Gastrocnemius medialis (tissue), 4 donors: ENCODE data around the gene PTGR3. TPM values are rescaled to one million over a fixed set of nuclear protein-coding genes. Genes with fewer than 3 reads are reported as not detected.

ENCODE experiments used
- ATAC-seq, 2 donors: fragments of 150-250 bp; one replicate each; pipeline ENCODE4 v1.9.1; 2016
- DNase-seq, 2 donors: peaks; one replicate each; pipeline ENCODE4 v3.0.0-alpha.2; 2019
- H3K27ac ChIP-seq, 4 donors: fragments of 200-600 bp; sonication (generic); 1 replicate in 1 of 4; 2 replicates in 3 of 4; pipeline ENCODE4 v1.5.1; 2016 to 2018; ENCODE audit warnings: mild to moderate bottlenecking in 2 of 4, moderate library complexity in 1 of 4
- H3K27me3 ChIP-seq, 3 donors: fragments of 200-600 bp; sonication (generic) in 2 of 3; 1 replicate in 1 of 3; 2 replicates in 2 of 3; pipeline versions ENCODE4 v1.5.1 to v1.6.0; 2016 to 2019; ENCODE audit warnings: mild to moderate bottlenecking in 1 of 3, moderate library complexity in 1 of 3
- H3K36me3 ChIP-seq, 2 donors: fragments of 200-600 bp; sonication (generic) in 1 of 2; one replicate each; pipeline ENCODE4 v1.5.1; 2017 to 2018
- H3K4me1 ChIP-seq, 2 donors: fragments of 200-600 bp; sonication (generic) in 1 of 2; one replicate each; pipeline ENCODE4 v1.5.1; 2016 to 2017; ENCODE audit warnings: mild to moderate bottlenecking in 2 of 2
- H3K4me3 ChIP-seq, 4 donors: fragments of 200-600 bp; sonication (generic) in 3 of 4; 1 replicate in 1 of 4; 2 replicates in 3 of 4; pipeline ENCODE4 v1.5.1; 2016 to 2019; ENCODE audit warnings: mild to moderate bottlenecking in 2 of 4
- H3K9me3 ChIP-seq, 3 donors: fragments of 200-600 bp; sonication (generic) in 2 of 3; 1 replicate in 1 of 3; 2 replicates in 2 of 3; pipeline ENCODE4 v1.5.1; 2016 to 2019
- POLR2A ChIP-seq, 2 donors: fragments of 450-650 bp; IDR thresholded peaks; one replicate each; pipeline ENCODE4 v1.6.1; 2017; ENCODE audit warnings: antibody characterized with exemption in 2 of 2, mild to moderate bottlenecking in 2 of 2, moderate library complexity in 2 of 2
- in situ Hi-C, 4 donors: fragments of 200-750 bp; cut with MboI; loops; one replicate each; pipeline versions ENCODE4 v1.15.0 to v1.8.0; 2017; ENCODE audit warnings: low sequenced_read_pairs in 4 of 4
- intact Hi-C: fragments of 100-400 bp; cut with DNase I; formaldehyde crosslinking; loops from one replicate; pipeline ENCODE4 v1.15.1; 2023; ENCODE audit warnings: low total_unique reads
- total RNA-seq, 4 donors: library from RNA; depleted of rRNA; stranded (reverse); fragments of >200 nt; gene quantifications; one replicate each; pipeline versions ENCODE4 v1.1.0 to v1.2.3, GENCODE V29; 2016
- TF ChIP-seq, protein P1 (sequence below), 5 experiments: fragments of 450-650 bp in 3 of 5; fragments of 200-600 bp in 2 of 5; sonication (generic) in 2 of 5; IDR thresholded peaks in 4 of 5; conservative IDR thresholded peaks in 1 of 5; 1 replicate in 4 of 5; 2 replicates in 1 of 5; pipeline ENCODE4 v1.5.1; 2016 to 2019; ENCODE audit warnings: antibody characterized with exemption in 5 of 5, mild to moderate bottlenecking in 3 of 5, moderate library complexity in 3 of 5

PTGR3 gene
- total RNA-seq, 4 donors from 2014 or later, result 25.7 to 34.0 (median 29.9) TPM

DNA sequence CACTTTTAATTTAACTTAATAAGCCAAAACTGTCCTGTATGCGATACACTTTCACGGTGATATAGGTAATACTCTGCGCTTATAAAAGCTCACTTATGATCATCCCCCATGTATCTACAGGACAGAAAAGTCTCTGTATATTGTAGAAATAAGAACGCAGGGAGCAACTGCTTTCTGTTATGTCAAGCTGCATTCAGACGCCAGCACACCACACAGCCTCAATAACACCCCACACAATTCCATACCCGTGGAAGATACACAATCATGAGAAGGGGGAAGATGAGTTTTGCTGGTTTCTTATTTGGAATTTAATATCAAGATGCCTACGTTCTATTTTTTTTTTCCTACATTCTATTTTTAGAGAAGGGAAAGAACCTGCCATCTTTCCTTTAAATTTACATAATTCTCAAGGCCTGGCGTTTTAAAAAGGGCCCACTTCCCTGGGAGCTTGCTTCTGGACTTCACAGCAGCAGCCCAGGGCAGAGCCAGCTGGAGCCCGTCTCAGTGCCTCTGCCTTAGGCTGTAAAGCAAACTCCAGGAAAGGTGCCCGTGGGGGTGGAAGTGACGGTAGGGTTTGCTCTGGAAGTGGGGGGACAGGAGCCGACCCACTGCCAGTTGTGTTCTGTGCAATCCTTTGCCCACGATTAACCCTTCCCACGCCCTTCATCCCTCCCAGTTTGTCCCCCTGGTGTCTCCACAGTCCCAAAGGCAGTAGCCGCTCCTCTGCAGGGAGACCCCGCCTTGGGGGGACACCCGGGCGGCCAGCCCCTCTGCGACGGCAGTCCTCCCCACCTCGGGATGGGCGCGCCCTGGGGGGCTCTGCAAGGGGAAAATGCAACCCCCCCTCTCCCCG lies 5.3 kb downstream of the PTGR3 start:
- no peak for DNase-seq
- ATAC-seq, result no peak
- in situ Hi-C loops, result no loop called here
- TF ChIP-seq, protein P1, sequence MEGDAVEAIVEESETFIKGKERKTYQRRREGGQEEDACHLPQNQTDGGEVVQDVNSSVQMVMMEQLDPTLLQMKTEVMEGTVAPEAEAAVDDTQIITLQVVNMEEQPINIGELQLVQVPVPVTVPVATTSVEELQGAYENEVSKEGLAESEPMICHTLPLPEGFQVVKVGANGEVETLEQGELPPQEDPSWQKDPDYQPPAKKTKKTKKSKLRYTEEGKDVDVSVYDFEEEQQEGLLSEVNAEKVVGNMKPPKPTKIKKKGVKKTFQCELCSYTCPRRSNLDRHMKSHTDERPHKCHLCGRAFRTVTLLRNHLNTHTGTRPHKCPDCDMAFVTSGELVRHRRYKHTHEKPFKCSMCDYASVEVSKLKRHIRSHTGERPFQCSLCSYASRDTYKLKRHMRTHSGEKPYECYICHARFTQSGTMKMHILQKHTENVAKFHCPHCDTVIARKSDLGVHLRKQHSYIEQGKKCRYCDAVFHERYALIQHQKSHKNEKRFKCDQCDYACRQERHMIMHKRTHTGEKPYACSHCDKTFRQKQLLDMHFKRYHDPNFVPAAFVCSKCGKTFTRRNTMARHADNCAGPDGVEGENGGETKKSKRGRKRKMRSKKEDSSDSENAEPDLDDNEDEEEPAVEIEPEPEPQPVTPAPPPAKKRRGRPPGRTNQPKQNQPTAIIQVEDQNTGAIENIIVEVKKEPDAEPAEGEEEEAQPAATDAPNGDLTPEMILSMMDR (IDR thresholded peaks at IDR 0.05 in 4 of 5, conservative IDR thresholded peaks at IDR 0.05 in 1 of 5), result no peak
- no peak for TF ChIP-seq POLR2A (IDR thresholded peaks at IDR 0.05)
- Histone ChIP-seq H3K9me3 (no peaks in the 10 kb centered on the region), H3K27ac (peak overlapping the region; percentile 80 to 99 (median 93)), H3K27me3 (no peaks in the 10 kb centered on the region), H3K36me3 (no peaks in the 10 kb centered on the region), H3K4me3 (peak overlapping the region; percentile 30 to 47 (median 39)), H3K4me1 (peaks cover 73 to 76% of the 10 kb centered on the region in 2 donors)
- intact Hi-C loops, result loop anchor here (5.0 to 10.0 kb wide), 5 partner anchors 41 to 1291 kb away; partner anchors contain the start of genes CYB5A and ZNF516

GRCh38 chr18:75202696-75203365 lies 6.1 kb downstream of the PTGR3 start:
- H3K4me1 ChIP-seq, result peaks cover 81% of the 10 kb centered on the region in 2 donors
- no peak for TF ChIP-seq POLR2A (IDR thresholded peaks at IDR 0.05)
- TF ChIP-seq, protein P1 (IDR thresholded peaks at IDR 0.05 in 4 of 5, conservative IDR thresholded peaks at IDR 0.05 in 1 of 5), result no peak
- in situ Hi-C loops (no loop called here), intact Hi-C loops (loop anchor here (5.0 to 10.0 kb wide), 5 partner anchors 41 to 1292 kb away; partner anchors contain the start of genes CYB5A and ZNF516)
- ATAC-seq, result no peak
- no peaks in the 10 kb centered on the region for H3K36me3 ChIP-seq
- H3K9me3 ChIP-seq, result no peaks in the 10 kb centered on the region
- no peak overlapping the region for H3K4me3 ChIP-seq
- H3K27ac ChIP-seq, result peak overlapping the region; percentile 80 to 99 (median 93)
- DNase-seq, result no peak
- no peaks in the 10 kb centered on the region for H3K27me3 ChIP-seq

- no peaks in the 10 kb centered on the region for H3K36me3 ChIP-seq
These were observed 7.4 kb downstream of the PTGR3 start for GRCh38 chr18:75201282-75202270.

More at GRCh38 chr18:75201282-75202270, 7.4 kb downstream of the PTGR3 start:
- Histone ChIP-seq H3K4me1 (peaks cover 72 to 78% of the 10 kb centered on the region in 2 donors), H3K27ac (peak overlapping the region; percentile 80 to 99 (median 93)), H3K27me3 (no peaks in the 10 kb centered on the region), H3K9me3 (no peaks in the 10 kb centered on the region), H3K4me3 (peak overlapping the region; percentile 31 to 42 (median 34))
- intact Hi-C loops, result loop anchor here (5.0 to 10.0 kb wide), 5 partner anchors 39 to 1293 kb away; partner anchors contain the start of genes CYB5A and ZNF516
- ATAC-seq (peak; percentile 95), DNase-seq (peak; percentile 81 to 94)
- no peak for TF ChIP-seq POLR2A (IDR thresholded peaks at IDR 0.05)
- TF ChIP-seq, protein P1 (IDR thresholded peaks at IDR 0.05 in 4 of 5, conservative IDR thresholded peaks at IDR 0.05 in 1 of 5), result peak in 2 of 5 experiments; percentile 23 to 37
- in situ Hi-C loops, result no loop called here
